Endothelial cell of umbilical vein (primary cell): Measurements from ENCODE around the gene IL16. TPM values are rescaled to one million over a fixed set of nuclear protein-coding genes. Genes with fewer than 3 reads are reported as not detected.

ENCODE experiments used
- BruUV-seq: library from RNA; stranded (reverse); fragments of 400-500 nt; replicated peaks from 2 replicates; lab custom pipeline; 2021; lab: Mats Ljungman, UMichigan
- CTCF ChIA-PET: fragments of 300-600, 350-600 bp; sonication (Branson Sonifier 250); formaldehyde crosslinking; loops from one replicate; lab custom pipeline; 2021; ENCODE audit warnings: antibody characterized with exemption, inconsistent platforms; lab: Charles Lee
- POLR2A ChIA-PET: fragments of 300-600, 350-600 bp; sonication (Branson Sonifier 250); formaldehyde crosslinking; loops from one replicate; lab custom pipeline; 2021; ENCODE audit warnings: antibody characterized with exemption, inconsistent platforms; lab: Charles Lee
- DNase-seq: peaks from one replicate; pipeline ENCODE4 v3.0.0-alpha.2; 2011; ENCODE audit warnings: low read depth, low spot score
- FAIRE-seq: peaks from 2 replicates; lab custom pipeline; 2011; peaks lifted over from hg19 to GRCh38; lab: Jason Lieb, UNC
- H2AFZ ChIP-seq: 2 replicates; pipeline ENCODE4 v1.6.0; 2012; ENCODE audit warnings: low read depth, low read length, control low read depth, inconsistent platforms
- H3K27ac ChIP-seq: 2 replicates; pipeline ENCODE4 v1.5.1; 2011; ENCODE audit warnings: low read depth, mild to moderate bottlenecking, control low read depth, low read length, moderate library complexity; ENCODE audit not compliant: insufficient read depth
- H3K27me3 ChIP-seq, 2 experiments: 2 replicates each; pipeline versions ENCODE4 v1.6.0 to v1.6.1; 2011; ENCODE audit warnings: low read length in 2 of 2, mixed read lengths in 1 of 2; ENCODE audit not compliant: control insufficient read depth in 2 of 2, insufficient read depth in 2 of 2
- H3K36me3 ChIP-seq, 2 experiments: 2 replicates in 1 of 2; 3 replicates in 1 of 2; pipeline ENCODE4 v1.5.1; 2011; ENCODE audit warnings: low read length in 2 of 2, mild to moderate bottlenecking in 1 of 2, moderate library complexity in 1 of 2; ENCODE audit not compliant: control insufficient read depth in 2 of 2, insufficient read depth in 2 of 2; ENCODE audit errors: extremely low read depth in 1 of 2
- H3K4me1 ChIP-seq: 3 replicates; pipeline ENCODE4 v1.5.1; 2011; ENCODE audit warnings: mild to moderate bottlenecking, low read length; ENCODE audit not compliant: control insufficient read depth, insufficient read depth; ENCODE audit errors: extremely low read depth
- H3K4me2 ChIP-seq: 2 replicates; pipeline ENCODE4 v1.6.1; 2011; ENCODE audit warnings: low read length, control low read depth, mixed read lengths; ENCODE audit not compliant: insufficient read depth
- H3K4me3 ChIP-seq, 3 experiments: fragments of 200-600 bp in 1 of 3; sonication (generic), shearing (Covaris generic) in 1 of 3; replicated peaks in 1 of 3; 2 replicates each; pipeline ENCODE4 v1.5.1; 2011 to 2016; ENCODE audit warnings: control low read depth in 3 of 3, low read length in 3 of 3, mild to moderate bottlenecking in 2 of 3, inconsistent platforms in 1 of 3, low read depth in 1 of 3, moderate library complexity in 1 of 3; ENCODE audit not compliant: insufficient read depth in 1 of 3
- H3K79me2 ChIP-seq: 2 replicates; pipeline ENCODE4 v1.6.0; 2012; ENCODE audit warnings: low read length, inconsistent platforms; ENCODE audit not compliant: control insufficient read depth, insufficient read depth
- H3K9ac ChIP-seq: replicated peaks from 2 replicates; pipeline ENCODE3; 2011; ENCODE audit warnings: low read length, control low read depth; ENCODE audit not compliant: insufficient read depth; ENCODE audit errors: extremely low read depth
- H3K9me1 ChIP-seq: replicated peaks from 3 replicates; pipeline ENCODE4 v1.6.0; 2011; ENCODE audit warnings: mild to moderate bottlenecking, low read length; ENCODE audit not compliant: control insufficient read depth, insufficient read depth; ENCODE audit errors: extremely low read depth
- H3K9me3 ChIP-seq: replicated peaks from 2 replicates; pipeline ENCODE4 v1.5.1; 2012; ENCODE audit warnings: low read length, inconsistent platforms; ENCODE audit not compliant: control insufficient read depth, insufficient read depth
- H4K20me1 ChIP-seq: replicated peaks from 2 replicates; pipeline ENCODE3; 2011; ENCODE audit warnings: mild to moderate bottlenecking, low read length; ENCODE audit not compliant: control insufficient read depth, insufficient read depth; ENCODE audit errors: extremely low read depth
- EZH2 ChIP-seq: IDR thresholded peaks from 2 replicates; pipeline ENCODE4 v1.6.1; 2012; ENCODE audit warnings: borderline replicate concordance, low read depth, mild to moderate bottlenecking, moderate library complexity, low read length, inconsistent platforms; ENCODE audit not compliant: severe bottlenecking
- FOS ChIP-seq: IDR thresholded peaks from 2 replicates; pipeline ENCODE4 v1.6.1; 2011; ENCODE audit warnings: mild to moderate bottlenecking, low read length, moderate library complexity, borderline replicate concordance; ENCODE audit not compliant: insufficient read depth
- GATA2 ChIP-seq: IDR thresholded peaks from 2 replicates; pipeline ENCODE4 v1.7.0; 2011; ENCODE audit warnings: low read depth, mild to moderate bottlenecking, moderate library complexity, mixed read lengths, low read length; ENCODE audit not compliant: insufficient read length, insufficient read depth
- JUN ChIP-seq: IDR thresholded peaks from 2 replicates; pipeline ENCODE4 v1.6.1; 2011; ENCODE audit warnings: borderline replicate concordance, low read depth; ENCODE audit not compliant: insufficient read length, insufficient read depth
- MYC ChIP-seq: IDR thresholded peaks from one replicate; pipeline ENCODE4 v1.6.1; 2011; ENCODE audit warnings: mild to moderate bottlenecking, low read depth, low read length
- POLR2A ChIP-seq: IDR thresholded peaks from 2 replicates; pipeline ENCODE4 v1.6.1; 2012; ENCODE audit warnings: low read depth, mild to moderate bottlenecking, control low read depth, low read length
- POLR2AphosphoS5 ChIP-seq: IDR thresholded peaks from 2 replicates; pipeline ENCODE4 v1.6.1; 2012; ENCODE audit warnings: low read depth, mild to moderate bottlenecking, control low read depth, low read length, moderate library complexity; ENCODE audit not compliant: insufficient read depth
- dilution Hi-C: fragments of 300-500 bp; cut with MboI; formaldehyde crosslinking; loops from one replicate; pipeline ENCODE4 v1.15.0; 2019; ENCODE audit warnings: low sequenced_read_pairs; ENCODE audit not compliant: extremely low pct_ligation_motif_present
- intact Hi-C: fragments of 100-400 bp; cut with micrococcal nuclease; formaldehyde crosslinking; loops from one replicate; pipeline ENCODE4 v1.10.0; 2022
- polyA plus RNA-seq, 4 experiments: library from polyadenylated mRNA; depleted of rRNA in 3 of 4; stranded (reverse) in 3 of 4; unstranded in 1 of 4; fragments of >200 nt; gene quantifications; 2 replicates each; pipeline versions ENCODE4 v1.2.1 to v1.2.3, GENCODE V29; 2011 to 2012; ENCODE audit warnings: missing spikeins in 1 of 4
- total RNA-seq: library from RNA; stranded (reverse); gene quantifications from 2 replicates; pipeline ENCODE4 v1.2.3, GENCODE V29; 2021
- TF ChIP-seq, protein P1 (sequence below), 2 donors: IDR thresholded peaks; 1 replicate in 1 of 2; 2 replicates in 1 of 2; pipeline ENCODE4 v1.5.1; 2011; ENCODE audit warnings: low read length in 2 of 2, mild to moderate bottlenecking in 2 of 2, moderate library complexity in 2 of 2, control low read depth in 1 of 2, inconsistent platforms in 1 of 2, low read depth in 1 of 2; ENCODE audit not compliant: insufficient read depth in 1 of 2; ENCODE audit errors: extremely low read depth in 1 of 2

IL16 gene
- total and polyA plus RNA-seq, 2 donors (not counting 3 experiments of a cell fraction or from before 2014, with no cell fraction given): 0.29 to 2.1 TPM

DNA sequence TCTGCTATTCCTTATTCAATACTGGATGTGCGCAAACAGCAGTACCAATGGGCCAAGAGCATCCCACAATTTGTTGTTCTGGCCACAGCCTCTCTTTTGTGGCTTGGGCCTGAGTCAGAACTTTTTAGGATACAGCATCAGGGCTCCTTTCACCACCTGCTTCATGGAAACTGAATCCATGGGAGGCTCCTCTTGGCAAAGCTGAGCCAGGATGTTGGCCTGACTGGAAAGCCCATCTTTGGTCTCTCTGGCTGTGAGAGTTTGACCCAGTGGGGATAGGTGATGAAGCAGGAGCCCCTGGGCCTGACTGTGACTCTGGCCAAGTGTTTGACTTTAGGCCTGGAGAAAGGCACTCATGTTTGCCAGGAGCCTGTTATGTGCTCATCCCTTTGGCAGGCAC, 27.6 kb downstream of the IL16 start:
- no peak overlapping the region for H3K27ac ChIP-seq
- ChIA-PET POLR2A (no interaction called here), CTCF (interaction anchor here (1.4 to 2.1 kb wide), 2 partner anchors 42 to 68 kb away, joined by 3 to 11 read pairs; no protein-coding TSS in a partner anchor)
- H3K79me2 ChIP-seq: no peaks in the 10 kb centered on the region
- no peak for TF ChIP-seq MYC
- no peak for TF ChIP-seq FOS
- TF ChIP-seq POLR2A: no peak
- TF ChIP-seq JUN: no peak
- no peak for TF ChIP-seq EZH2
- TF ChIP-seq, protein P1, sequence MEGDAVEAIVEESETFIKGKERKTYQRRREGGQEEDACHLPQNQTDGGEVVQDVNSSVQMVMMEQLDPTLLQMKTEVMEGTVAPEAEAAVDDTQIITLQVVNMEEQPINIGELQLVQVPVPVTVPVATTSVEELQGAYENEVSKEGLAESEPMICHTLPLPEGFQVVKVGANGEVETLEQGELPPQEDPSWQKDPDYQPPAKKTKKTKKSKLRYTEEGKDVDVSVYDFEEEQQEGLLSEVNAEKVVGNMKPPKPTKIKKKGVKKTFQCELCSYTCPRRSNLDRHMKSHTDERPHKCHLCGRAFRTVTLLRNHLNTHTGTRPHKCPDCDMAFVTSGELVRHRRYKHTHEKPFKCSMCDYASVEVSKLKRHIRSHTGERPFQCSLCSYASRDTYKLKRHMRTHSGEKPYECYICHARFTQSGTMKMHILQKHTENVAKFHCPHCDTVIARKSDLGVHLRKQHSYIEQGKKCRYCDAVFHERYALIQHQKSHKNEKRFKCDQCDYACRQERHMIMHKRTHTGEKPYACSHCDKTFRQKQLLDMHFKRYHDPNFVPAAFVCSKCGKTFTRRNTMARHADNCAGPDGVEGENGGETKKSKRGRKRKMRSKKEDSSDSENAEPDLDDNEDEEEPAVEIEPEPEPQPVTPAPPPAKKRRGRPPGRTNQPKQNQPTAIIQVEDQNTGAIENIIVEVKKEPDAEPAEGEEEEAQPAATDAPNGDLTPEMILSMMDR (IDR thresholded peaks at IDR 0.05; ENCODE audit: extremely low read depth in 1 of 2, insufficient read depth in 1 of 2, low read depth in 1 of 2, low read length in 2 of 2): no peak
- no peak for TF ChIP-seq POLR2AphosphoS5
- TF ChIP-seq GATA2: no peak
- H4K20me1 ChIP-seq: no peaks in the 10 kb centered on the region
- H3K36me3 ChIP-seq: no peaks in the 10 kb centered on the region
- no peak overlapping the region for H3K4me3 ChIP-seq
- H3K4me1 ChIP-seq: no peaks in the 10 kb centered on the region
- H2AFZ ChIP-seq: no peak overlapping the region
- dilution Hi-C loops (no loop called here), intact Hi-C loops (no loop called here)
- DNase-seq: no peak
- peaks cover 0 to 3% of the 10 kb centered on the region in 2 experiments for H3K27me3 ChIP-seq
- BruUV-seq: no TSS peak
- no peak for FAIRE-seq
- H3K9me3 ChIP-seq: no peaks in the 10 kb centered on the region
- no peak overlapping the region for H3K4me2 ChIP-seq
- H3K9me1 ChIP-seq: no peaks in the 10 kb centered on the region
- H3K9ac ChIP-seq: no peak overlapping the region
